ENCODE measurements around the gene MS4A12.
"Not testable (repeated sequence)": the region's sequence is repeated elsewhere in the genome, so short reads cannot be mapped to it uniquely, and the experiment has no call there.

GRCh38 chr11:60510209-60510608 is 17.6 kb downstream of the MS4A12 start:
- not testable (repeated sequence) for TF ChIP-seq CTCF (IDR thresholded peaks at IDR 0.05); REST (IDR thresholded peaks at IDR 0.05; ENCODE audit: insufficient read depth in 1 of 2, low read depth in 2 of 2, low read length in 1 of 2); POLR2AphosphoS5 (IDR thresholded peaks at IDR 0.05; ENCODE audit: low read depth, low read length); SIN3A (IDR thresholded peaks at IDR 0.05; ENCODE audit: borderline replicate concordance, insufficient read depth, low read depth, low read length); TCF7L2 (IDR thresholded peaks at IDR 0.05; ENCODE audit: low read depth, low read length)

Data from Panc1 (cell line).